Memory B cell (primary cell): ENCODE results near the gene SULT1A3.
"Not testable (repeated sequence)": the region's sequence is repeated elsewhere in the genome, so short reads cannot be mapped to it uniquely, and the experiment has no call there.

Source experiments
- ATAC-seq: fragments of 150-1000 bp; cut with Tn5 transposase; 2 replicates; pipeline ENCODE4 v1.10.0; 2021; ENCODE audit warnings: low read depth, mild to moderate bottlenecking, moderate library complexity
- DNase-seq, 2 donors: peaks; one replicate each; pipeline ENCODE4 v3.0.0; 2022; ENCODE audit warnings: low spot score in 2 of 2
- H3K27ac Mint-ChIP-seq: one replicate; pipeline ENCODE4 v1.8.0; 2022; ENCODE audit warnings: mild to moderate bottlenecking, moderate library complexity, mixed read lengths
- H3K27me3 Mint-ChIP-seq: one replicate; pipeline ENCODE4 v1.8.0; 2022; ENCODE audit warnings: mixed read lengths
- H3K36me3 Mint-ChIP-seq: one replicate; pipeline ENCODE4 v1.8.0; 2022; ENCODE audit warnings: mild to moderate bottlenecking, mixed read lengths
- H3K4me1 Mint-ChIP-seq: one replicate; pipeline ENCODE4 v1.8.0; 2022; ENCODE audit warnings: mixed read lengths
- H3K4me3 Mint-ChIP-seq: one replicate; pipeline ENCODE4 v1.8.0; 2022; ENCODE audit warnings: mild to moderate bottlenecking, moderate library complexity, mixed read lengths
- H3K9me3 Mint-ChIP-seq: one replicate; pipeline ENCODE4 v1.8.0; 2022; ENCODE audit warnings: mixed read lengths

SULT1A3 gene

GRCh38 chr16:30199049-30199448, at the start of gene SULT1A3:
Gene SULT1A3 (plus strand): TSS chr16:30199255. CDS start chr16:30200729, 1,474 bp downstream.
- not testable (repeated sequence) for H3K4me1 Mint-ChIP-seq, H3K27ac Mint-ChIP-seq, ATAC-seq, DNase-seq, H3K4me3 Mint-ChIP-seq, H3K9me3 Mint-ChIP-seq, H3K36me3 Mint-ChIP-seq, H3K27me3 Mint-ChIP-seq

- Mint-ChIP-seq H3K4me1 (peaks cover 5% of the 10 kb centered on the region), H3K9me3 (peaks cover 2% of the 10 kb centered on the region), H3K27me3 (no peaks in the 10 kb centered on the region), H3K4me3 (no peak overlapping the region), H3K27ac (no peak overlapping the region), H3K36me3 (peaks cover 2% of the 10 kb centered on the region)
- ATAC-seq = peak; percentile 57
- no peak for DNase-seq
Observed at GRCh38 chr16:30151091-30151490, 48.0 kb upstream of the SULT1A3 start.

- peaks cover 2% of the 10 kb centered on the region for H3K9me3 Mint-ChIP-seq
- no peak for ATAC-seq
Observed at GRCh38 chr16:30152517-30152916, 46.5 kb upstream of the SULT1A3 start.

GRCh38 chr16:30155188-30155587, 43.9 kb upstream of the SULT1A3 start:
- Mint-ChIP-seq H3K36me3 (no peaks in the 10 kb centered on the region), H3K9me3 (no peaks in the 10 kb centered on the region), H3K27me3 (no peaks in the 10 kb centered on the region), H3K4me3 (no peak overlapping the region), H3K4me1 (peaks cover 5% of the 10 kb centered on the region), H3K27ac (no peak overlapping the region)
- ATAC-seq = no peak
- DNase-seq = no peak

More at GRCh38 chr16:30152517-30152916, 46.5 kb upstream of the SULT1A3 start:
- no peaks in the 10 kb centered on the region for H3K27me3 Mint-ChIP-seq
- no peak for DNase-seq
- H3K4me1 Mint-ChIP-seq = peaks cover 5% of the 10 kb centered on the region
- H3K36me3 Mint-ChIP-seq = peaks cover 2% of the 10 kb centered on the region
- H3K27ac Mint-ChIP-seq = no peak overlapping the region
- no peak overlapping the region for H3K4me3 Mint-ChIP-seq

GRCh38 chr16:30157214-30157613, 41.8 kb upstream of the SULT1A3 start:
- no peaks in the 10 kb centered on the region for H3K9me3 Mint-ChIP-seq
- peaks cover 2% of the 10 kb centered on the region for H3K4me1 Mint-ChIP-seq
- H3K4me3 Mint-ChIP-seq = no peak overlapping the region
- H3K27ac Mint-ChIP-seq = no peak overlapping the region
- H3K27me3 Mint-ChIP-seq = no peaks in the 10 kb centered on the region
- ATAC-seq (no peak), DNase-seq (no peak)
- no peaks in the 10 kb centered on the region for H3K36me3 Mint-ChIP-seq

- DNase-seq (no peak), ATAC-seq (no peak)
- Mint-ChIP-seq H3K4me1 (peaks cover 22% of the 10 kb centered on the region), H3K27me3 (no peaks in the 10 kb centered on the region), H3K4me3 (no peak overlapping the region), H3K27ac (no peak overlapping the region), H3K36me3 (no peaks in the 10 kb centered on the region), H3K9me3 (no peaks in the 10 kb centered on the region)
Observed at GRCh38 chr16:30163538-30163937, 35.5 kb upstream of the SULT1A3 start.

- Mint-ChIP-seq H3K4me1 (peaks cover 22% of the 10 kb centered on the region), H3K27me3 (no peaks in the 10 kb centered on the region), H3K27ac (no peak overlapping the region), H3K4me3 (peak overlapping the region; percentile 71), H3K36me3 (no peaks in the 10 kb centered on the region), H3K9me3 (no peaks in the 10 kb centered on the region)
- ATAC-seq = peak; percentile 100
- peak; percentile 19 to 46 for DNase-seq
Observed at GRCh38 chr16:30166202-30166902, 32.7 kb upstream of the SULT1A3 start.

GRCh38 chr16:30168746-30169145, 30.3 kb upstream of the SULT1A3 start:
- H3K4me1 Mint-ChIP-seq = peaks cover 20% of the 10 kb centered on the region
- not testable (repeated sequence) for H3K4me3 Mint-ChIP-seq, ATAC-seq

GRCh38 chr16:30169416-30169815, 29.6 kb upstream of the SULT1A3 start:
- H3K27me3 Mint-ChIP-seq, H3K9me3 Mint-ChIP-seq, H3K27ac Mint-ChIP-seq, DNase-seq, ATAC-seq, H3K4me3 Mint-ChIP-seq, H3K36me3 Mint-ChIP-seq: not testable (repeated sequence)
- peaks cover 20% of the 10 kb centered on the region for H3K4me1 Mint-ChIP-seq

More at GRCh38 chr16:30168746-30169145, 30.3 kb upstream of the SULT1A3 start:
- H3K27me3 Mint-ChIP-seq, DNase-seq, H3K36me3 Mint-ChIP-seq, H3K27ac Mint-ChIP-seq, H3K9me3 Mint-ChIP-seq: not testable (repeated sequence)

- H3K4me3 Mint-ChIP-seq, H3K27me3 Mint-ChIP-seq, H3K27ac Mint-ChIP-seq, DNase-seq, ATAC-seq, H3K36me3 Mint-ChIP-seq, H3K9me3 Mint-ChIP-seq: not testable (repeated sequence)
- H3K4me1 Mint-ChIP-seq = peaks cover 16% of the 10 kb centered on the region
Observed at GRCh38 chr16:30170145-30170544, 28.9 kb upstream of the SULT1A3 start.

GRCh38 chr16:30173054-30173453, 26.0 kb upstream of the SULT1A3 start:
- H3K4me1 Mint-ChIP-seq = no peaks in the 10 kb centered on the region
- no peak overlapping the region for H3K4me3 Mint-ChIP-seq
- ATAC-seq = no peak
- H3K27ac Mint-ChIP-seq = no peak overlapping the region
- no peaks in the 10 kb centered on the region for H3K9me3 Mint-ChIP-seq
- DNase-seq = no peak
- H3K27me3 Mint-ChIP-seq = no peaks in the 10 kb centered on the region
- H3K36me3 Mint-ChIP-seq = no peaks in the 10 kb centered on the region

GRCh38 chr16:30176876-30177275, 22.2 kb upstream of the SULT1A3 start:
- H3K9me3 Mint-ChIP-seq, H3K4me1 Mint-ChIP-seq, H3K27ac Mint-ChIP-seq, DNase-seq, H3K27me3 Mint-ChIP-seq, H3K36me3 Mint-ChIP-seq, H3K4me3 Mint-ChIP-seq, ATAC-seq: not testable (repeated sequence)

- H3K36me3 Mint-ChIP-seq = peaks cover 4% of the 10 kb centered on the region
- ATAC-seq = no peak
Observed at GRCh38 chr16:30179195-30179594, 19.9 kb upstream of the SULT1A3 start.

GRCh38 chr16:30179931-30180330, 19.1 kb upstream of the SULT1A3 start:
- peaks cover 11% of the 10 kb centered on the region for H3K36me3 Mint-ChIP-seq
- no peak for ATAC-seq
- no peak overlapping the region for H3K27ac Mint-ChIP-seq
- H3K4me1 Mint-ChIP-seq = peaks cover 12% of the 10 kb centered on the region
- H3K4me3 Mint-ChIP-seq = no peak overlapping the region
- no peaks in the 10 kb centered on the region for H3K27me3 Mint-ChIP-seq
- no peaks in the 10 kb centered on the region for H3K9me3 Mint-ChIP-seq
- no peak for DNase-seq

More at GRCh38 chr16:30179195-30179594, 19.9 kb upstream of the SULT1A3 start:
- Mint-ChIP-seq H3K4me3 (no peak overlapping the region), H3K27ac (no peak overlapping the region), H3K9me3 (no peaks in the 10 kb centered on the region), H3K27me3 (no peaks in the 10 kb centered on the region), H3K4me1 (peaks cover 7% of the 10 kb centered on the region)
- DNase-seq = no peak

- no peak for DNase-seq
- no peak for ATAC-seq
- Mint-ChIP-seq H3K27ac (peak overlapping the region; percentile 51), H3K4me3 (no peak overlapping the region), H3K9me3 (no peaks in the 10 kb centered on the region), H3K4me1 (peaks cover 14% of the 10 kb centered on the region), H3K27me3 (no peaks in the 10 kb centered on the region), H3K36me3 (peaks cover 13% of the 10 kb centered on the region)
Observed at GRCh38 chr16:30180741-30181140, 18.3 kb upstream of the SULT1A3 start.
